GM12878 (cell line): ENCODE results near the gene SORBS2. TPM values are rescaled to one million over a fixed set of nuclear protein-coding genes. Genes with fewer than 3 reads are reported as not detected.

Source experiments
- ATAC-seq: fragments of 200-7000 bp; cut with Tn5 transposase; 3 replicates; pipeline ENCODE4 v1.9.1; 2020; ENCODE audit warnings: mild to moderate bottlenecking, moderate library complexity
- BruUV-seq: library from RNA; stranded (reverse); fragments of 400-500 nt; replicated peaks from 2 replicates; lab custom pipeline; 2021; lab: Mats Ljungman, UMichigan
- CTCF ChIA-PET: fragments of 300-600 bp; sonication (Branson Sonifier 250); formaldehyde crosslinking; extraction: SDS; loops from one replicate; lab custom pipeline; 2021; ENCODE audit warnings: inconsistent platforms; lab: Yijun Ruan, JAX
- POLR2A ChIA-PET: fragments of 350-600 bp; formaldehyde crosslinking; extraction: SDS; loops from one replicate; lab custom pipeline; 2021; ENCODE audit warnings: inconsistent platforms; lab: Charles Lee
- RAD21 ChIA-PET: fragments of 300-600 bp; sonication (Branson Sonifier 250); formaldehyde crosslinking; loops from one replicate; lab custom pipeline; 2023; ENCODE audit warnings: antibody characterized with exemption; ENCODE audit not compliant: unreplicated experiment; lab: Charles Lee
- SMC1A ChIA-PET: fragments of 300-600 bp; sonication (Branson Sonifier 250); formaldehyde crosslinking; loops from one replicate; lab custom pipeline; 2023; ENCODE audit not compliant: unreplicated experiment, uncharacterized antibody; lab: Charles Lee
- DNase-seq: peaks from one replicate; pipeline ENCODE4 v3.0.0-alpha.2; 2011; ENCODE audit warnings: low read depth, low spot score
- FAIRE-seq: peaks from 3 replicates; lab custom pipeline; 2011; peaks lifted over from hg19 to GRCh38; lab: Jason Lieb, UNC
- H2AFZ ChIP-seq: 2 replicates; pipeline ENCODE4 v1.6.0; 2011; ENCODE audit warnings: low read depth, low read length, control low read depth; ENCODE audit not compliant: control insufficient read depth
- H3K27ac ChIP-seq: 2 replicates; pipeline ENCODE4 v1.5.1; 2011; ENCODE audit warnings: control low read depth; ENCODE audit not compliant: control insufficient read depth, insufficient read depth
- H3K27me3 ChIP-seq, 2 experiments: replicated peaks in 1 of 2; 2 replicates each; pipeline versions ENCODE4 v1.6.0 to v1.6.1; 2011; ENCODE audit warnings: low read length in 1 of 2; ENCODE audit not compliant: control insufficient read depth in 2 of 2, insufficient read depth in 2 of 2
- H3K36me3 ChIP-seq, 2 experiments: 2 replicates each; pipeline ENCODE4 v1.5.1; 2011; ENCODE audit warnings: low read length in 1 of 2; ENCODE audit not compliant: control insufficient read depth in 2 of 2, insufficient read depth in 2 of 2
- H3K4me1 ChIP-seq: 2 replicates; pipeline ENCODE4 v1.6.1; 2011; ENCODE audit warnings: mild to moderate bottlenecking, low read length, moderate library complexity, mixed read lengths; ENCODE audit not compliant: control insufficient read depth, insufficient read depth
- H3K4me2 ChIP-seq: 2 replicates; pipeline ENCODE4 v1.6.0; 2011; ENCODE audit warnings: control low read depth; ENCODE audit not compliant: control insufficient read depth, insufficient read depth
- H3K4me3 ChIP-seq: fragments of 200-600 bp; sonication (generic); 2 replicates; pipeline ENCODE4 v1.5.1; 2016
- H3K79me2 ChIP-seq: 2 replicates; pipeline ENCODE4 v1.6.0; 2011; ENCODE audit warnings: low read length; ENCODE audit not compliant: control insufficient read depth, insufficient read depth
- H3K9ac ChIP-seq: 2 replicates; pipeline ENCODE4 v1.8.0; 2011; ENCODE audit warnings: low read length, control low read depth, mixed read lengths; ENCODE audit not compliant: control insufficient read depth, insufficient read depth
- H3K9me3 ChIP-seq: replicated peaks from 3 replicates; pipeline ENCODE4 v1.5.1; 2011; ENCODE audit warnings: mild to moderate bottlenecking, low read length; ENCODE audit not compliant: control insufficient read depth, insufficient read depth
- H4K20me1 ChIP-seq: 2 replicates; pipeline ENCODE4 v1.6.0; 2011; ENCODE audit not compliant: control insufficient read depth, insufficient read depth
- ATF7 ChIP-seq: fragments of 450-650 bp; IDR thresholded peaks from 2 replicates; pipeline ENCODE4 v1.6.1; 2016; ENCODE audit warnings: low read depth, mild to moderate bottlenecking
- EZH2 ChIP-seq: IDR thresholded peaks from 2 replicates; pipeline ENCODE4 v1.6.1; 2012; ENCODE audit warnings: low read depth, mild to moderate bottlenecking, control low read depth, inconsistent platforms, low read length, borderline replicate concordance; ENCODE audit not compliant: control insufficient read depth
- FOS ChIP-seq: IDR thresholded peaks from 3 replicates; pipeline ENCODE4 v1.6.1; 2011; ENCODE audit warnings: borderline replicate concordance; ENCODE audit not compliant: insufficient read length; ENCODE audit errors: extremely low read depth
- FOXM1 ChIP-seq: IDR thresholded peaks from 2 replicates; pipeline ENCODE4 v1.6.1; 2012; ENCODE audit warnings: low read depth, mild to moderate bottlenecking, inconsistent platforms, low read length, moderate library complexity
- IKZF2 ChIP-seq, 2 experiments: fragments of 450-650 bp; IDR thresholded peaks; 2 replicates each; pipeline ENCODE4 v1.6.1; 2017; ENCODE audit warnings: mild to moderate bottlenecking in 2 of 2, moderate library complexity in 2 of 2
- KLF5 ChIP-seq: fragments of 450-650 bp; IDR thresholded peaks from 2 replicates; pipeline ENCODE4 v1.6.1; 2014; ENCODE audit warnings: mild to moderate bottlenecking; ENCODE audit not compliant: partially characterized antibody
- NFYA ChIP-seq: IDR thresholded peaks from 2 replicates; pipeline ENCODE4 v1.6.1; 2011; ENCODE audit warnings: low read depth, mild to moderate bottlenecking, low read length, improper control_type of control experiment, borderline replicate concordance
- SMC3 ChIP-seq: IDR thresholded peaks from 2 replicates; pipeline ENCODE4 v1.6.1; 2011; ENCODE audit warnings: low read length, improper control_type of control experiment, borderline replicate concordance
- SREBF1 ChIP-seq: IDR thresholded peaks from 2 replicates; pipeline ENCODE4 v1.6.1; 2012; ENCODE audit warnings: mild to moderate bottlenecking, low read length
- ZNF217 ChIP-seq: fragments of 450-650 bp; IDR thresholded peaks from 2 replicates; pipeline ENCODE4 v1.6.1; 2017; ENCODE audit warnings: antibody characterized with exemption, mild to moderate bottlenecking
- ZNF274 ChIP-seq: IDR thresholded peaks from one replicate; pipeline ENCODE4 v1.8.0; 2011; ENCODE audit not compliant: insufficient read length, insufficient read depth
- WGBS: methylation state at CpG from one replicate; pipeline ENCODE4 v1.1.6; 2016; ENCODE audit warnings: low lambda C conversion rate; ENCODE audit not compliant: insufficient replicate concordance, insufficient coverage; ENCODE audit errors: missing lambda C conversion rate; 5-methylcytosine and 5-hydroxymethylcytosine counted together
- in situ Hi-C: fragments of 300-500 bp; cut with MboI; formaldehyde crosslinking; loops from 9 replicates; pipeline ENCODE4 v1.14.3; 2018; ENCODE audit warnings: mixed read lengths
- intact Hi-C: fragments of 100-400 bp; cut with micrococcal nuclease; formaldehyde crosslinking; loops from one replicate; pipeline ENCODE4 v1.14.2; 2022; ENCODE audit not compliant: unreplicated experiment
- polyA plus RNA-seq, 11 experiments: library from polyadenylated mRNA; depleted of rRNA in 4 of 11; unstranded in 6 of 11; stranded (reverse) in 5 of 11; fragments of >200 nt; fragmentation: Nextera tagmentation in 4 of 11; fragmentation: Illumina TruSeq in 1 of 11; extraction: Ambion mirVana in 4 of 11; extraction: Trizol in 1 of 11; gene quantifications; 1 replicate in 1 of 11; 2 replicates in 10 of 11; pipeline versions ENCODE4 v1.2.1 to v1.2.3, GENCODE V29; 2011 to 2016; ENCODE audit warnings: inconsistent platforms in 2 of 11, missing spikeins in 2 of 11, low read depth in 1 of 11
- total RNA-seq, 4 experiments: library from RNA; depleted of rRNA in 3 of 4; stranded (reverse); fragments of >200 nt in 3 of 4; fragmentation: Illumina TruSeq in 1 of 4; extraction: Trizol in 1 of 4; gene quantifications; 2 replicates each; pipeline versions ENCODE4 v1.2.1 to v1.2.3, GENCODE V29; 2013 to 2021
- TF ChIP-seq, protein P1 (sequence below): fragments of 450-650 bp; IDR thresholded peaks from 2 replicates; pipeline ENCODE4 v1.6.1; 2017; ENCODE audit warnings: antibody characterized with exemption, mild to moderate bottlenecking, moderate library complexity

Gene SORBS2
- total and polyA plus RNA-seq, 10 of the 15 experiments (the other 5 are each of a cell fraction or from before 2014, with no cell fraction given) = 0.06 to 3.0 (median 0.79) TPM

DNA sequence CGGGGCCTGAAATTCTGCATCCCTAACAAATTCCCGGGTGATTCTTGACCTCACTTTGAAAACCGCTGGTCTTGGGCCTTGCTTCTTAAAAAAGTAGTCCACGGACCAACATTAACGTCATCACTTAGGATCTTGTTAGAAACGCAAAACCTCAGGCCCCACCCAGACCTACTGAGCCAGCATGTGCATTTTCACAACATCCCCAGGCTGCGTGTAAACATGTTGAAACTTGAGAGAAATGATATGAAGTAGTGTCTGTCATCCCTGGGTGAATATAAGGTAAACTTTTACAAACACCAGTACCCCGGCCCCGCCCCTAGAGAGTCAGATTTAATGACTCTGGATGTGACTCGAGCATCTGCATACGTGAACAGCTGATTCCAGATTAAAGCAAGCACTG, 33.7 kb downstream of the SORBS2 start:
- Histone ChIP-seq H4K20me1 (no peaks in the 10 kb centered on the region), H3K4me2 (no peak overlapping the region), H2AFZ (no peak overlapping the region), H3K79me2 (no peaks in the 10 kb centered on the region), H3K4me1 (no peaks in the 10 kb centered on the region), H3K36me3 (no peaks in the 10 kb centered on the region), H3K9ac (no peak overlapping the region), H3K9me3 (no peaks in the 10 kb centered on the region), H3K27me3 (no peaks in the 10 kb centered on the region), H3K4me3 (no peak overlapping the region), H3K27ac (no peak overlapping the region)
- intact Hi-C loops (no loop called here), in situ Hi-C loops (no loop called here)
- DNase-seq = no peak
- 68% methylated on average over 11 of the region's 11 CpGs for WGBS
- ChIA-PET SMC1A (no interaction called here), CTCF (no interaction called here), POLR2A (no interaction called here), RAD21 (no interaction called here)
- no peak for ATAC-seq
- no TSS peak for BruUV-seq
- no peak for FAIRE-seq
- TF ChIP-seq ATF7 = no peak
- no peak for TF ChIP-seq EZH2
- no peak for TF ChIP-seq FOS
- TF ChIP-seq SREBF1 = no peak
- no peak for TF ChIP-seq NFYA
- no peak for TF ChIP-seq IKZF2 (IDR thresholded peaks at IDR 0.05)
- no peak for TF ChIP-seq FOXM1
- no peak for TF ChIP-seq SMC3
- TF ChIP-seq, protein P1, sequence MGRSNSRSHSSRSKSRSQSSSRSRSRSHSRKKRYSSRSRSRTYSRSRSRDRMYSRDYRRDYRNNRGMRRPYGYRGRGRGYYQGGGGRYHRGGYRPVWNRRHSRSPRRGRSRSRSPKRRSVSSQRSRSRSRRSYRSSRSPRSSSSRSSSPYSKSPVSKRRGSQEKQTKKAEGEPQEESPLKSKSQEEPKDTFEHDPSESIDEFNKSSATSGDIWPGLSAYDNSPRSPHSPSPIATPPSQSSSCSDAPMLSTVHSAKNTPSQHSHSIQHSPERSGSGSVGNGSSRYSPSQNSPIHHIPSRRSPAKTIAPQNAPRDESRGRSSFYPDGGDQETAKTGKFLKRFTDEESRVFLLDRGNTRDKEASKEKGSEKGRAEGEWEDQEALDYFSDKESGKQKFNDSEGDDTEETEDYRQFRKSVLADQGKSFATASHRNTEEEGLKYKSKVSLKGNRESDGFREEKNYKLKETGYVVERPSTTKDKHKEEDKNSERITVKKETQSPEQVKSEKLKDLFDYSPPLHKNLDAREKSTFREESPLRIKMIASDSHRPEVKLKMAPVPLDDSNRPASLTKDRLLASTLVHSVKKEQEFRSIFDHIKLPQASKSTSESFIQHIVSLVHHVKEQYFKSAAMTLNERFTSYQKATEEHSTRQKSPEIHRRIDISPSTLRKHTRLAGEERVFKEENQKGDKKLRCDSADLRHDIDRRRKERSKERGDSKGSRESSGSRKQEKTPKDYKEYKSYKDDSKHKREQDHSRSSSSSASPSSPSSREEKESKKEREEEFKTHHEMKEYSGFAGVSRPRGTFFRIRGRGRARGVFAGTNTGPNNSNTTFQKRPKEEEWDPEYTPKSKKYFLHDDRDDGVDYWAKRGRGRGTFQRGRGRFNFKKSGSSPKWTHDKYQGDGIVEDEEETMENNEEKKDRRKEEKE = no peak
- TF ChIP-seq ZNF274 = no peak
- TF ChIP-seq ZNF217 = no peak
- TF ChIP-seq KLF5 = no peak
